ENCODE data around the gene PRMT9. TPM values are rescaled to one million over a fixed set of nuclear protein-coding genes. Genes with fewer than 3 reads are reported as not detected.

Gene PRMT9
- total RNA-seq (1 to 10 TPM; 3.1 to 5.1 (median 3.8) TPM), polyA plus RNA-seq (1 to 10 TPM; 4.2 to 6.4 TPM)

GRCh38 chr4:147683717-147684700, at the start of gene PRMT9:
TSS of gene PRMT9 (minus strand) at chr4:147684163. CDS start at chr4:147683987, 176 bp downstream.
- peak; percentile 97 to 99 (median 99) for ATAC-seq
- WGBS, 2 donors = 0% methylated on average over 68 to 69 of the region's 69 CpGs
- Histone ChIP-seq H3K4me3 (peak within 1 kb of the TSS; percentile 74 to 85 (median 76)), H3K36me3 (no peaks in the 10 kb centered on the region), H3K27me3 (no peaks in the 10 kb centered on the region), H3K4me1 (peaks cover 0 to 14% (median 0%) of the 10 kb centered on the region in 3 donors), H3K9me3 (no peaks in the 10 kb centered on the region), H3K27ac (peak within 1 kb of the TSS; percentile 82 to 93 (median 89))
- FAIRE-seq = no peak
- intact Hi-C loops (cut with DNase I) = no loop called here
- DNase-seq = peak; percentile 88 to 94 (median 92)
- no peak for TF ChIP-seq CTCF (IDR thresholded peaks at IDR 0.05)

- no peaks in the 10 kb centered on the region for H3K36me3 ChIP-seq
- DNase-seq (peak; percentile 39 to 78 (median 52)), FAIRE-seq (no peak), ATAC-seq (peak; percentile 67 to 80 (median 74))
- no peaks in the 10 kb centered on the region for H3K9me3 ChIP-seq
- WGBS, 2 donors = 1% methylated on average over 38 of the region's 38 CpGs
- peak overlapping the region; percentile 55 to 86 (median 78) for H3K27ac ChIP-seq
- TF ChIP-seq CTCF (IDR thresholded peaks at IDR 0.05) = no peak
- no peaks in the 10 kb centered on the region for H3K27me3 ChIP-seq
- H3K4me1 ChIP-seq = peaks cover 5 to 21% (median 7%) of the 10 kb centered on the region in 3 donors
- intact Hi-C loops (cut with DNase I) = no loop called here
- H3K4me3 ChIP-seq = peak overlapping the region; percentile 45 to 93 (median 76)
Measured at GRCh38 chr4:147732518-147733235, 48.7 kb upstream of the PRMT9 start.

GRCh38 chr4:147731580-147732517, 47.9 kb upstream of the PRMT9 start, which contains the start of gene ARHGAP10:
TSS of gene ARHGAP10 (plus strand) at chr4:147732088. CDS start at chr4:147732302, 214 bp downstream.
- intact Hi-C loops (cut with DNase I) = no loop called here
- WGBS, 2 donors = 0 to 1% methylated on average over 85 to 106 of the region's 106 CpGs

More at GRCh38 chr4:147731580-147732517, 47.9 kb upstream of the PRMT9 start, which contains the start of gene ARHGAP10:
- peak within 1 kb of the TSS; percentile 55 to 86 (median 78) for H3K27ac ChIP-seq
- no peaks in the 10 kb centered on the region for H3K9me3 ChIP-seq
- FAIRE-seq (no peak), ATAC-seq (peak; percentile 79 to 87 (median 81)), DNase-seq (peak; percentile 57 to 86 (median 73))
- TF ChIP-seq CTCF (IDR thresholded peaks at IDR 0.05) = no peak
- no peaks in the 10 kb centered on the region for H3K27me3 ChIP-seq
- H3K36me3 ChIP-seq = no peaks in the 10 kb centered on the region
- H3K4me3 ChIP-seq = peak within 1 kb of the TSS; percentile 45 to 93 (median 76)
- H3K4me1 ChIP-seq = peaks cover 5 to 21% (median 7%) of the 10 kb centered on the region in 3 donors
